DMS153 (cell line): ENCODE measurements around the gene ITPR2.
"Not testable (repeated sequence)": the region's sequence is repeated elsewhere in the genome, so short reads cannot be mapped to it uniquely, and the experiment has no call there.

Source experiments
- DNase-seq: peaks from one replicate; lab custom pipeline; 2025; lab: John Stamatoyannopoulos, UW

ITPR2 gene

DNA sequence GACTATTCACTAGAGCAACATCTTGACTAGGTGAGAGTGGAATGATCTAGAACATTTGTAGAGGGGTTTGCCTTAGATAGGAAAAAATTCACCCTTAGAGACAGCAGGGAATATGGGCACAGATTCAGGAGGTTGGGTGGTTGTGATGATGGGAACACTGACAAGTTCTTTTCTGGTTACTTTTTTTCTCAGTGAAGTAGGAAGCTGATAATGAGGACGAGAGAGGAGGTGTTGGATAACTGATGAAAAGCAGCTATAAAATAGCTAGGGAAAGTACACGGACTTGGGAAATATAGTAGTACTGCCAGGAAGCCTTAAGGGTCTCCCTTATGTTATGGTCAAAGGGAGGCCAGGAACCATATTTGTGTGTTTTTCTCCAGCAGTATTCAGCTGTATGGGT is 387.1 kb downstream of the ITPR2 start:
- DNase-seq = no peak

DNA sequence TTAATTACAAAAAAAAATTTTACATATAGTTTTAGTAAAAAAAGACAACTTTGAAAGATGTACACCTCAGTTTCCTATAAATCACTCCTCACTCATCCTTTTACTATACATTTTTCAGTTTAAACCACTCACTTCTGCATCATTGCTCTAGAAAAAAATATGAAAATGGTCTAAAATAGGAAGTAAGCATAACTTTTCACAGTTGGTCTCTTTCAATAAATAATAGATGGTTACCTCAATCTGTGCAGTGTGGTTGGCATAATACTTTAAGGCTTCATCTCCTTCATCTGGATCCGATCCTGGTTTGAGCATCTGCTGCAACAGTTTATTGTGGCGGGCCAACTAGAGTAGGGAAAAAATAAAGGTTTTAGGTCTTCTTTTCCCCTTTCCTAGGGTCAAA is 389.7 kb downstream of the ITPR2 start:
- no peak for DNase-seq

DNA sequence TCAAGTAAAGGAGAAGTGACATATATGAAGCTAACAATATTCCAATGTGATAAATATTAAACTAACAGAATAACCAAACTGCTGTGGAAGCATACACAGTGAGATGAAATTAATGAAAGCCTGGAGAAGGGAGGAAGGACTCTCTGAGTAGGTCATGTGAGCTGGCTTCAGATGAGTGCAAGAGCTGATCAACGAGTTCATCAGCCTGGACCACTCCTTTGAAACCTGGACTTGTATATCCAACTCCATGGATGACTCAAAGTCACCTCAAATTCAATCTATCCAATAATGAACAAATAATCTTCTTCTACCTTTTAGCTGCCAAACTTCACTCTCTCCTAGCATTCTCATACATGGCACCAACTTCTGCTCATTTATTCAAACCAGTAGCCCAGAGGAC is 391.6 kb downstream of the ITPR2 start:
- DNase-seq = no peak

DNA sequence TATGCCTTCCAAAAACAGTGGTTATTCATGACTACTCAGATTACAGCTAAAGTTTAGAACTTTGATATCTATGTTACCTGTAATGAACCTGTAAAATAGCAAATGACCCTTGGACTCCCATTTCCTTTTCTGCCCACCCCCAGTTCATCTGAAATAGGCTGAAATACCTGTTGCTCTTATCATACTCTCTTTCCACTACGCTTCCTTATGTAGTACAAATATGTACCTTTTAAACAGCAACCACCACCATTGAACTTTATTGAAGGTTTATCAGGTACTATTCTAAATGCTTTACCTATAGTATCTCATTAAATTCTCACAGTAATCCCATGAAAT is 398.0 kb downstream of the ITPR2 start:
- DNase-seq = no peak

DNA sequence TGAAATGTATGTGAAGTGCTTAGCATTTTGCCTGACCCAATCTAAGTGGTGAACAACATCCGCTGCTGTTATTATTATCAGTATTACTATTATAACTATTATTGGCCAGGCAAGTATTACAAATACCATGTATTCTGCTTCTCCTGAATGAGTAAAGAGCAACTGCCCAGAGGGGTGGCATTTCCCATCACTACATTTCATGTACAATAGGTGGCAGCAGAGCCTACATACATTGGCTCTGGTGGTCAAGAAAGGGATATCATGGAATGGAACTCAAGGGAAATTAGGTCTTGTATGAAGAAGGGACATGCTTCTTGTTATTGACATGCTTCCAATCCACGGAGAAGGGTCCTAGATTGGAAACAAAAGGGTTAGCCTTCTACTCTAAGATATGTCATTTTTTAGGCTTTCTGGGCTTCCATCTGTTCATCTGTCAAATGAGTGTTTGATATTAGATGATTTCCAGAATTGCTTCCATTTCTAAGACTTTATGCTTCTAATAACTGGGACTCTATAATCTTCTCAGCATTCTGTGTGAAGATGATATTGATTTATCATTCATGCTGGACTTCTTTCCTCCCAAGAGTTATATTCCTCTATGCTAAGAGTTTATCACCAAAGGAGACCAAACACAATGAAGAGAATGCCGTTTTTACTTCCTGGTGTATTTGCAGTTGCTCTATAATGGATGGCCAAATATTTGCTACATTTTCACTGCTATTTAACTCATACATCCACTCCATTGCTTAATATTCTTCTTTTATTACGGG is 398.5 kb downstream of the ITPR2 start:
- DNase-seq = peak; percentile 42

DNA sequence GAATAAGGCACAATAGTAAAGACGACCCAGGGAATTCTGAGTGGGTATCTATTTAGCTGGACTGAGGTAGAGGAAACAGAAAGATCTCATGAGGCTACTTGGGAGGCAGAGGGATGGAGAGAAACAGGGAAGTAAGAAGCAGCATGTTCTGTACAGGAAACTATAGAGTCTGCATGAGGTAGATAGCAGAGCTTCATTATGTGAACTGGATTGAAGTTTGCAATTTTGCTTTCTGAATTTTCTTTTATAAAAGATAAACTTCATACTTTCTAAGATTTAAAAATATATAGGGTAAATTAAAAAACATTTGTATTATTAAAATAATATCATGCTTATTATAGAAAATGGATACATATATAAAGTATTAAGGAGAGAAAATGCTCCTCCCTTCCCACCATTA is 399.3 kb downstream of the ITPR2 start:
- not testable (repeated sequence) for DNase-seq

DNA sequence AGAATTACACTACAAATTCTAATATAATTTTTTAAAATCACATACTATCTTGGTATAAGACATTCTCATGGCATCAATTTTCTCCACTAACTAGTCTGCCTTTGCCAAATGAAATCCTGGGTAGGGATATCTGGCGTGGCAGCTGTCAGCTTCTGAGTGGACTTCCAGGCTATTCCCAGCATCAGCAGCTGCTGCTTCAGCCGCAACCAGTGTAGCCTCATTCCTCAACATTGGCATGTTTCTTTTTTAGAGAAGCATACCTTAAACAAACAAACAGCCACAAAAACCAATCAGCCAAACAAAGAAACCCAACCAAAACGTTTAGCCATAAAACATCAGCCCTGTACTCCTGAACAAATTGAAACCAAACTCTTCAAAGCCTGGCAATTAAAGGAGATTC is 401.8 kb downstream of the ITPR2 start:
- DNase-seq = no peak

DNA sequence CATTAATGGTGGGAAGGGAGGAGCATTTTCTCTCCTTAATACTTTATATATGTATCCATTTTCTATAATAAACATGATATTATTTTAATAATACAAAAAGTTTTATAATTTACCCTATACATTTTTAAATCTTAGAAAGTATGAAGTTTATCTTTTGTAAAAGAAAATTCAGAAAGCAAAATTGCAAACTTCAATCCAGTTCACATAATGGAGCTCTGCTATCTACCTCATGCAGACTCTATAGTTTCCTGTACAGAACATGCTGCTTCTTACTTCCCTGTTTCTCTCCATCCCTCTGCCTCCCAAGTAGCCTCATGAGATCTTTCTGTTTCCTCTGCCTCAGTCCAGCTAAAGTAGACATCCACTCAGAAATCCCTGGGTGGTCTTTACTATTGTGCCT is 402.4 kb downstream of the ITPR2 start:
- not testable (repeated sequence) for DNase-seq

DNA sequence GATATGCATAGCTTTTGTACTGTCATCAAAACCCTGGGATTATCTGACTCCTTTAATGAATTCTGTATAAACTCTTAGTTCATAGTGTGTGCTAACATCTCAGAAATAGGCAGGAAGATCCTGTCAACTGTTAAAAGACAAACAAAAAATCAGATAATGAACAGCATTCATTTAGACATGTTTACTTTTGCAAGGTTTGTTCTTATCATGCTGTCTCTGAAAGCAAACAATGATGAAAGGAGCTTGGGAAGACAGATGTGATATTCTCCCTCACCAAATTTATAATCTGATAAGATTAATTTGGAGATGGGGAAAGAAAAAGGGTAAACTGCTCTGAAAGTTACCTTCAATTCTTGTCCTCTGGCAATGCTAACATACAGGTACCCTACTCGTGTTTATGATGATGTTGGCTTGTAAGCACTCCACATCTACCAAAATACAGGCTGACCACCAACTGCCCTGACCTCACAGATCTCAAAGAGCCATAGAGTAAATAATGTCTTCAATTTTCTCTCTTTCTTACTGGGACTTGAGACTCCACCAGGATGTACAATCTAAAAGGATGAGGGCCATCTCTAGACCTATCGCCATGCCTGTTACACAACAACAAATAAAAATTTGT is 403.8 kb downstream of the ITPR2 start:
- DNase-seq = no peak

DNA sequence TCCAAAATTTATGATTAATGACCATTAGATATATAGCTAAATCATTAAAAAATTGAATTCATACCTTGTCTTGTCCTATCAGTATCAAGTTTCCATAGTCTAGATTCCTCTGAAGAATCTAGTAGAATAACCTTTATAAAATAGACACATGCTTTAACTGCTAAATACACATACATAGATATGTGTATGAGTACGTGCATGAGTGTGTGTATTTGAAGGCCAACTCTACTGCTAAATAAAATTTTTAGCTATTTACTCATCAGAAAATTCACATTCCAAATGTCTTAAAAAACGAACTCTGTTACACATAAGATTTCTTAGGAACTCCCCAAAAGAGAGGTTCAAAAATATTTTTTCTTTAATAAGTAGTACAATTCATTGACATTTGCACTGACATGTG is 404.6 kb downstream of the ITPR2 start:
- no peak for DNase-seq

DNA sequence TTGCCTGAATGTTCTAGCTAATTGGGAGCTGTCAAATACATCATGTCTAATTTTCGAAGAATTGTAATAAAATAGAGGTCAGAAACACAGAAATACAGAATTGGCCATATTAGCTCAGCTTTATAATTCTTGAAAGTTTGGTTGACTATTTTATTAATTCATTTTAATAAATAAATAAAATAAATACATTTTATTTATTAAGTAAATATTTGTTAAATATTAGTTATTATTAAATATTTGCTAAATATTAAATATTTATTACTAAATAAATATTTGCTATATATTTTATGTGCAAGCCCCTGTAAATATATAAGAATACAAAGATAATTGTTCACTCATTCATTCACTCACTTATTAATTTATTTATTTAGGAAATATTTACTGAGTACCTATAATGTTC is 406.3 kb downstream of the ITPR2 start:
- DNase-seq = no peak

DNA sequence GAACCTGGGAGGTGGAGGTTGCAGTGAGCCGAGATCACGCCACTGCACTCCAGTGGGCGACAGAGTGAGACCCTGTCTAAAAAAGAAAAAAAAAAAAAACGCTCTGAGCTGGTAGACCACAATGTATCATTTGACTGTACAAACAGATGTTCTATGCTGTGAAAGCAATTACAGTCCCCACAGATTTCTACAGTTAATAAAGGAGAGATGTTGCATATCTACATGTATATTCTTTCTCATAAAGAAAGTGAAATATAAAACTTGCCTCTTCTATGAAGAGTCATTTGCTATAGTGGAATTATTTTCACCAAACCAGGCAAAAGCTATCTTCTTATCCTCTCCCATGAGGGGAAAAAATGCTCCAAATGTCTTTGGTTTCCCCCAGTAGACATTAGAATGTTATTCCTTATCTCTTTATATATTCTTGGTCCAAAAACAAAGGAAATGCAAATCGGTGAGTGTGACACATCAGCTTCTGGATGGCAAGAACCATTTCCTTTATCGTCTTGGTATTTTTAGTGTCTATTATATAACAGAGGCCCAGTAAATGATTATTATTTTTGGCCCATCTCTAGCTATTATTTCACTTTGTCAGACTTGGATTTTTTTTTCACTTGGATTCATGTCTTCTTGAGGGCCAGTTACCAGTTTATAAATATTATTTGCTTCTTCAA is 407.3 kb downstream of the ITPR2 start:
- DNase-seq = no peak

DNA sequence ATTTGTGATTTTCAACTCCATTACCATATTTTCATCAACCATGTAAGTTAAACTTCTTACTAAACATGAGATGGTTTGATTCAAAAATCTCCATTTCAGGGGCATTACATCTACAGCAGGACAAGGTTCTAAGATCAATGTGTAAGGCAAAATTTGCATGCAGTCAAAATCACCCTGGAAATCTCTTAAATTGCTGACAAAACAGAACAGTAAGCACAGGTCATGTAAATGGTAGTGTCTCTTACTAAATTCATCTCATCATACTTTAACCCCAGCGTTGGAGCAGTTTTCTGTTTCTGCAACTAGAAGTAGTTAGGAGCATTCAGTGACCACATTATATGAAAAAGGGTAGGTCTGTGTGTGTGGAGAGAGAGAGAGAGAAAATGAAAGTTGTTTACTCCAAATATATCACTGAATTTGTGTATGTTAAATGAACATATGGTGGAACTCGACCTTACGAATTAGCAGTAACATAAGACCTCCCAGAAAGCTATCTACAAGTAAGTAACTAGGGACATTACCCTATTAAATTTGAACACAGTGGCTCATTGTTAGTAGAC is 410.1 kb downstream of the ITPR2 start:
- DNase-seq = no peak

DNA sequence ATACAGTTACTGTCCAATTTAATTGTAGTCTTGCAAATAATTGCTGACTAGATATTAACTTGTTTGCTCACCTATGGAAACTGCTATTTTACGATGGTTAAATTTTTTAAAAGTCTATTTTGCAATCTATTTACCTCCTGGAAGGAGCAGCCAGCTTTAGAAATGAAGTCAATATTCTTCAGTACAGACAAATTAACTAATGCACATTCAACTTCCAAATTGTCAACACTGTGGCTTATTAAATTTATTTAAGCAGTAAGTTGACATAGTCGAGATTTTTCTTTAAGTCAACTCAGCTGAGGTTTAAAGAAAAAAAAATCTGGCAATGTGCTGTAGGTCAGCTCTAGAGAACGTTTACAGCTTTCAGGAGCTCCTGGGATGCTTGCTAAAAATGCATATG is 416.4 kb downstream of the ITPR2 start:
- DNase-seq = no peak

DNA sequence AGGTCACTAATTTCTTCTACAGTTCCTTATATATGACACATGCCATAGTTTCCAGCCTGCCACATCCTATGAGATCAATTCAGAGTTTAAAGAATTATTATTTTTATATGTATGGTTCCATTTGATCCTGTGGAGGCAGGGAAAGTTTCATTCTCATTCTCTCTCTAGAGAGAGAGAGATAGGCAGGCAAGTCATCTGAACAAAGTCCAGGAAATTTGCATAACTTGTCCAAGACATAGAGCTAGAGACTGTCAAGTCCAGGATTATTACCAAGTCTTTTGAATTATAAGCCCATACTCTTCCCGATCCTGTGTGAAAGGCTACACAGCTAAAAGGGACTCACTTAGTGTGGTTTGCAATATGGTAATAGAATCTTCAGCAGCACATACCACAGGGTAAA is 422.3 kb downstream of the ITPR2 start:
- DNase-seq = no peak

DNA sequence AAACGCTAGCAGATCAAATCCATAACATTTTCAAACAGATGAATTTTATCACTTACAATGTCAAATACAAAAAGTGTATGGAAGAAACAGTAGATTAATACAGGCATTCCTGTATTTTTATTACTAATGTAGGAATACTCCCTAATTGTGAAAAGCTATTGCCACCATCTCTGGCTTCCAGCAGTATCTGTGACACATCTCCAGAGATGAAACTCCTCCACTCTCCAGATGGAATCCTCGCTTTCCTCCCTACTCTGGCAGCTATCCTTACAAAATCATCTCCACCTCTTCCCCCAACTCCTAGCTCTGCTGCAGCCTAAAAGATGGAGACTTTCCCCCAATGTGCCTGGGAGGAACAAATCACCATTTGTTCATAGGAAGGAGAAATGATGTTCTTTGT is 426.2 kb downstream of the ITPR2 start:
- DNase-seq = no peak

DNA sequence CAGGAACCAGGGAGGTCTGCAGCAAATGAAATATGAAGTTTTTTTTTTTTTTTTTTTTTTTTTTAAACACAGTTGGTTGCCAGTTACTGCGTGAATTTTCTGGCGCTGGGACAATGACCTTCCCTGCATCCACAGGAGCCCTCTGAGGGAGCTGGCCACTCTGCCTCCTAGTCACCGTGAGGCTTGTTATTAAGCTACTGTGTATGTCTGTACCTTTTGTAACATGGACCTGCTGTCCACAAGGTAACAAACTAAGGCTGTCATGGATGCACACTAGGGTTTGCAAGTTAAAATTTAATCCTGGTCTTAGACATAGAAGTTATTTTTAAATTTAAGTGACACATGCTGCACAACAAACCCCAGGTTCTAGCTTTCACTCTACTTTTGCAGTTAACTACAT is 426.6 kb downstream of the ITPR2 start:
- DNase-seq = no peak

DNA sequence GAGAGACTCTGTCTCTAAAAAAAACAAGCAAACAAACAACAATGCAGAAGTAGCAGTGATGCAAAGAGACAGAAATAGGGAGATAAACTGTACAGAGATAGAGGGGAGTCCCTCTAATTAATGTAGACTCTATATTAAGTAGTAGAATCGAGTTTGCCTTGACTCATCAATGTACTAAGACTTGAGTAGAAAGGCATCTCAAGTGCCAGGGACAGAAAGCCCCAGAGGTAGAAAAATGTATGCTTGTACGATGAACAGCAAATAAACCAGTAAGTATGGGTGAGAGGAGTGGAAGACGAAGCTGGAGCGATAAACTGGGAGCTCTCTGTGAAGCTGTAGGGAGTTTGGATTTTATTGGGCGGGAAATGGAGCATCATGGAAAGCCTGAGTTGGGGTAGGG is 429.4 kb downstream of the ITPR2 start:
- no peak for DNase-seq

DNA sequence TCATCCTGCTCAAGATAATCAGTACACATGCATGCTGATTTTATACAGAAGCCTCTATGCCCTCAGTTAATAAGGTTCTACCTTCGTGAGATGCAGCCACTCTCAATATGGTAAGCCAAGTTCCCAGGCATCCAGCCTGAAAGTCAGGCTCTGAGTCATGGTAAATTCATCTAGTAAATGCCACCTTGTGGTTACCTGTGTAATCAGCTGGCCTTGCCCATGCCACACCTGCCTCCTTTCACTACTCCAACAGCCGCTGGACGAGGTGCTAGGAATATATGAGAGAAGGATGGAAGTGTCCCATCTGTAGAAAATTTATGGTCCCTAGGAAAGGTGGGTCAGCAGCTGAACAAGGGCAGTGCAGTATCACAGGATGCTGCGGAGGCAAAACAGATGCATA is 430.3 kb downstream of the ITPR2 start:
- peak; percentile 46 for DNase-seq

DNA sequence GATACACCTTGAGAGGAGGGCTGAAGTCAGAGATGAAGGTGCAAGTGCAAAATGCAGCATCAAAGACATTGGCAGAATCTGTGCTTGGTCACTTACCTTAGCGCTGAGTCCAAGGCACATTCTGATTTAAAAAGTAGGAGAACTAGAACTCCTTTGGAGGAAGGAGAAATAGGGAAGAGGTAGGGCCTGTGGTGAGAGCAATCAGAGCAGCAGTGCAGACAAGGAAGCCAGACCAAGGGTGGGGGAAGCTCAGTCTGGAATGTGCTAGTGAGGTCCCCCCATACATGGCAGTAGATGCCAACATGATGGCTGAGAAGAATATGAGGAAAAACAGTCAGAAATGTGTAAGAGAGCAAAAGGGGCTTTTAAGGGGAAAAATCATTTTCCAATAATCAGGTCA is 431.1 kb downstream of the ITPR2 start:
- DNase-seq = no peak

DNA sequence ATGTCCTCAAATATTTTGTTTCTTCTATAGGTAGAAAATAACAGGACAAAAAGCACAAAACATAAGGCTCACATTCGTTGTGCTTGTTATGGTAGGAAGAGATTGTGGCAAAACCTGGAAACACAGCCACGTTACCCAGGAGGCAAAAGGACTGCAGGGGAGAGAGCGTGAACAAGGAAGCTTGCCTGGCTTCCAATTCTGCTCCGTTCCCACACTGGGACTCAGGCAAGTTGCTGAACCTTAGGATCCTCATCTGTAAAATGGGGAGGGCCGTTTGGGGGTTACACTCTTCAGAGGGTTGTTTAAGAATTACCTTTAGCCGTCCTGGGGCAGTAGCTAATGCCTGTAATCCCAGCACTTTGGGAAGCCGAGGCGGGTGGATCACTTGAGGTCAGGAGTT is 432.4 kb downstream of the ITPR2 start:
- no peak for DNase-seq

DNA sequence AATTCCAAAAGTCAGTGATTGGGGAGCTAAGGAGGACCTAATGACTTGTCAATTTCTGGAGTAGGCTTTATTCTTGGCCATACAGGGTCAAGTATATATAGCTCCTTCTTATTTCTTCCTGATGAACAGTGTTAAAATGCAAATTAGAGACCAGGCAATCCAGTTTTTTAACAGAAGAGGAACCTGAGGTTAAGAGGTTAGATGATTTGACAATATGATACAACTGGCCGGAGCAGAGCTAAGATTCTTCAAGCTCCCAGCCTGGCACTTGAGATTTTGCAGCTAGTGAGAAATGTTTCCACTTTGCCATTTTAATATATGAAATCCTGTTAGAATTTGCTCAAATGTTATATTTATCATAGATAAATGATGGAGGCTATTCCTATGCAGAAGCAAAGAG is 433.6 kb downstream of the ITPR2 start:
- DNase-seq = no peak

DNA sequence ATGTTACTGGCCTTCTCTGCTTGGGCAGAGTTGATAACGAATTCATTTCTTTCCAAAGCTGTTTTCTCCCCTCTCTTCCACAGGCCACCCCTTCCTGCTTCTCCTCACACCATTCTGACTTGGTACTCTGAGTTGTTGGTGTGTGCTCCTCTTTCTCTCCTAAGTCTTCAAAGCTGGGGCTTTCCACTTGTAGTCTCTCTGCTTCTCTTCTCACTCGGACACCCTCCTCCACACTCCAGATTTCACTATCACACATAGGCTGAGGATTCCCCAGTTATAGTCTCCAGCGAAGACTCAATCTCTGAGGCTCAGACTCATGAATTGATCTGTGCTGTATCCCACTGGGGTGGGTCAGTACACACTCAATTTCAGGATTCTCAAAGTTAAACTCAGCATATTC is 436.6 kb downstream of the ITPR2 start:
- DNase-seq = no peak
